HFF-Myc (cell line): ENCODE results near the gene SNED1.

ENCODE experiments used
- DNase-seq: peaks from one replicate; pipeline ENCODE4 v3.0.0-alpha.2; 2011; ENCODE audit warnings: low read depth; ENCODE audit errors: extremely low read depth
- H3K4me3 ChIP-seq: replicated peaks from 2 replicates; pipeline ENCODE4 v1.5.1; 2011; ENCODE audit warnings: low read depth, mild to moderate bottlenecking, control low read depth, low read length
- CTCF ChIP-seq: IDR thresholded peaks from 2 replicates; pipeline ENCODE4 v1.5.1; 2012; ENCODE audit warnings: mild to moderate bottlenecking, low read depth, low read length, control low read depth; ENCODE audit errors: missing control alignments

SNED1 gene

DNA sequence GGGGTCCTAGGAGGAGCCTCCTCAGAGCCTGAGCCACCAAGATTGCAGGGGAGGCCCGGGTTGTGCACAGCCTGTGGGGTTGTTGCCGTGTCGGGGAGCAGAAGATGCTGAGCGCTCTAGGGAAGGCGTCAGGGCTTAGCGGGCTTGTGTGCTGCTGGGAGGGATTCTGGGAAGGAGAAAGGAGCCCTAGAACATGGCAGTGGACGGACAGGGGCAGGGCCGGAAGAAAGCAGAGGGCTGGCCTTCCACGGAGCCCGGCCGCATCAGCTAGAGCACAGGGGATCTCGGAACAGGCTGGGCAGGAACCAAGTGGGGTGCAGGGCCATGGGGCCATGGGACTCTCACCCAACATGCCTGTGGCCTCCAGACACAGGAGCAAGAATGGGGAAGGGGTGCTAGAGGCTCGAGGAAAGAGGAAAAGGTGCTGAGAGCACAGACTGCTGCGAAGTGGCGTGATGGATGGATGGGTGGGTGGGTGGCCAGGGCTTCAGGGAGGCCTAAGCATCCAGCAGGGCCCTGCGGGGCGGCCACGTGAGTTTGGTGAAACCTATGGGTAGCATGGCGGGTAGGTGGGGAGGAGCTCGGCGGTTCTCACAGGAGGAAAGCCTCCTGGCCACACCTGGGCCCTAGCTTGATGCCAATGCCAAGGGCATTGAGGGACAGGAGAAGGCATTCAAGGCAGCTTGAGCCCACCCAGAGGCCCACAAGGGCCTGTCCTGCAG is 67.9 kb downstream of the SNED1 start:
- DNase-seq: no peak
- no peak for TF ChIP-seq CTCF
- H3K4me3 ChIP-seq: no peak overlapping the region

- no peak overlapping the region for H3K4me3 ChIP-seq
- no peak for DNase-seq
- TF ChIP-seq CTCF: no peak
Measured at GRCh38 chr2:241066893-241067341, 68.5 kb downstream of the SNED1 start.

- no peak for DNase-seq
- no peak for TF ChIP-seq CTCF
- H3K4me3 ChIP-seq: no peak overlapping the region
Measured at GRCh38 chr2:241067501-241068135, 69.2 kb downstream of the SNED1 start.

- no peak overlapping the region for H3K4me3 ChIP-seq
- DNase-seq: no peak
- no peak for TF ChIP-seq CTCF
Measured at GRCh38 chr2:241068136-241068941, 69.9 kb downstream of the SNED1 start.

DNA sequence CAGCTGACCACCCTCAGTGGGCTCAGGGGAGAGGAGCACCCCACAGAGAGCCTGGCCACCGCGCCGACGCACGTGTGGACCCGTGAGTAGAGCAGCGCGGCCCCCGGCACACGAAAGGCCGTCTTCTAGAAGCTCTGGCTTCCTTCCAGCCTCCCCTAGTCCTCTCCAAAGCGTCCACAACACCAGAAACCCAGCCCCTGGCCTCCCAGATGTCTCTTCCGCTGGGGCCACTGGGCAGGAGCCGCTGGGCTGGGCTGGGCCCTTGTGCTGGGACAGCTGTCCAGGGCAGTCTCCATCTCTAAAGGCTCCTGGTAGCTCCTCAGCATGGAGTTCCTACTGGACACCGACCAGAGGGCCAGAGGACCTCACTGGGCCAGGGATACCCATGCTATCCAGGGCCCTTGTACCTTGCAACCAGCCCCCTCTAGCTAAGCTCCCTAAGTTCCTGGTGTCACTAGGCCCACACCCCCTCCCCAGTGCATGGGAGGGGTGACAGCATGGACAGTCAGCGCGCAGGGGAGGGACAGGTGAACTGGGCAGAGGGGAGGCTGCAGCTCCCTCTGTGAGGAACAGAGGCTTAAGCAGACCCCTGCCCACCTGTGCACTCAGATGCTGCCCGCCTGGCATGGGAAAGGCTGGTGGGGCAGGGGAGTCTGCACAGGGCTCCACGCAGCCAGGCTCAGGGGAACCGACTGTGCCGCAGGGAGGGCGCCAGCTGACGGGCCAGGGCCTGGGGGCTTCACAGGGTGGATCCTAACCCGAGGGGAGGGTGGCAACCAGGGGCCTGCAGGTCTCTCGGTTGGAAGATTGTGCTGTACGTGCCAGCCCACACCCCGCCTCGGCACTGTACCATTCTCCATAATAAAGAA is 70.8 kb downstream of the SNED1 start:
- no peak for TF ChIP-seq CTCF
- no peak overlapping the region for H3K4me3 ChIP-seq
- no peak for DNase-seq

GRCh38 chr2:241069821-241070281 is 71.4 kb downstream of the SNED1 start:
- H3K4me3 ChIP-seq: no peak overlapping the region
- TF ChIP-seq CTCF: no peak
- no peak for DNase-seq
